ENCODE data around the gene PXDN.

GRCh38 chr2:1714291-1715064 lies 29.8 kb downstream of the PXDN start:
- no peak for TF ChIP-seq CTCF (IDR thresholded peaks at IDR 0.05)
- TF ChIP-seq EP300 (IDR thresholded peaks at IDR 0.05; ENCODE audit: low read depth): no peak
- no peak for TF ChIP-seq POLR2AphosphoS5 (IDR thresholded peaks at IDR 0.05)
- no peak for TF ChIP-seq POLR2A (IDR thresholded peaks at IDR 0.05)
